ENCODE data around the gene EPHA7. TPM values are rescaled to one million over a fixed set of nuclear protein-coding genes. Genes with fewer than 3 reads are reported as not detected.
A peak's percentile ranks its signal among the peaks of the same experiment; 100 is the strongest.

Gene EPHA7
- total and polyA plus RNA-seq, 2 of the 13 experiments (the other 11 are each of a cell fraction or from before 2014, with no cell fraction given) = not detected

- POLR2A ChIA-PET = no interaction called here
These were observed 18.1 kb upstream of the EPHA7 start for GRCh38 chr6:93437491-93437890.

GRCh38 chr6:93433592-93433991, 14.2 kb upstream of the EPHA7 start:
- H3K27ac ChIP-seq (ENCODE audit: extremely low read length, insufficient read depth, low read length) = no peak overlapping the region
- FAIRE-seq = no peak
- 0% methylated on average over 2 of the region's 2 CpGs for WGBS (ENCODE audit: low lambda C conversion rate)
- H2AFZ ChIP-seq (ENCODE audit: low read length) = no peak overlapping the region
- ChIA-PET CTCF (ENCODE audit: low intra/inter-chr PET ratio, low total read pairs) (no interaction called here), POLR2A (no interaction called here)
- H3K27me3 ChIP-seq (ENCODE audit: control insufficient read depth in 1 of 2, insufficient read depth in 2 of 2, low read length in 2 of 2) = no peaks in the 10 kb centered on the region
- H3K4me2 ChIP-seq (ENCODE audit: low read depth, low read length) = no peak overlapping the region
- no TSS peak for BruUV-seq (replicated peaks)
- in situ Hi-C loops (cut with HindIII; ENCODE audit: extremely low pct_ligation_motif_present, low pct_unique_long_range_greater_than_20kb) (no loop called here), intact Hi-C loops (cut with micrococcal nuclease; ENCODE audit: unreplicated experiment) (no loop called here)
- no peaks in the 10 kb centered on the region for H4K20me1 ChIP-seq (ENCODE audit: insufficient read depth, low read length)
- no peak for DNase-seq (ENCODE audit: low spot score)
- no peaks in the 10 kb centered on the region for H3K4me1 ChIP-seq (ENCODE audit: insufficient read depth, low read length)
- no peaks in the 10 kb centered on the region for H3K79me2 ChIP-seq (ENCODE audit: insufficient read depth, low read length)
- no peak overlapping the region for H3K4me3 ChIP-seq (replicated peaks in 1 of 3; ENCODE audit: insufficient read depth in 1 of 3, low read depth in 2 of 3, low read length in 3 of 3)
- TF ChIP-seq ARHGAP35 (CRISPR knock-in tag; IDR thresholded peaks at IDR 0.05; ENCODE audit: borderline replicate concordance) = no peak
- no peak for TF ChIP-seq ATF2 (CRISPR knock-in tag; IDR thresholded peaks at IDR 0.05)
- no peak for TF ChIP-seq HDAC2 (CRISPR knock-in tag; IDR thresholded peaks at IDR 0.05)
- TF ChIP-seq ZSCAN9 (CRISPR knock-in tag; IDR thresholded peaks at IDR 0.05; ENCODE audit: borderline replicate concordance) = no peak
- no peak for TF ChIP-seq SETDB1 (CRISPR knock-in tag; IDR thresholded peaks at IDR 0.05; ENCODE audit: borderline replicate concordance)
- no peak for TF ChIP-seq KDM6A (CRISPR knock-in tag; IDR thresholded peaks at IDR 0.05; ENCODE audit: low read depth)
- no peaks in the 10 kb centered on the region for H3K36me3 ChIP-seq (replicated peaks in 1 of 2; ENCODE audit: control insufficient read depth in 1 of 2, insufficient read depth in 2 of 2, low read length in 2 of 2)
- H3K9me3 ChIP-seq (ENCODE audit: low read length) = no peaks in the 10 kb centered on the region
- no peak overlapping the region for H3K9ac ChIP-seq (ENCODE audit: insufficient read depth, low read depth, low read length)
- ATAC-seq = no peak

More at GRCh38 chr6:93437491-93437890, 18.1 kb upstream of the EPHA7 start:
- intact Hi-C loops (cut with micrococcal nuclease; ENCODE audit: unreplicated experiment) = no loop called here
- in situ Hi-C loops (cut with HindIII; ENCODE audit: extremely low pct_ligation_motif_present, low pct_unique_long_range_greater_than_20kb) = no loop called here
- no TSS peak for BruUV-seq (replicated peaks)
- no peak for FAIRE-seq
- Histone ChIP-seq H3K9me3 (ENCODE audit: low read length) (no peaks in the 10 kb centered on the region), H3K27ac (ENCODE audit: extremely low read length, insufficient read depth, low read length) (no peak overlapping the region), H3K4me3 (replicated peaks in 1 of 3; ENCODE audit: insufficient read depth in 1 of 3, low read depth in 2 of 3, low read length in 3 of 3) (no peak overlapping the region), H3K4me2 (ENCODE audit: low read depth, low read length) (no peak overlapping the region), H3K79me2 (ENCODE audit: insufficient read depth, low read length) (no peaks in the 10 kb centered on the region), H3K9ac (ENCODE audit: insufficient read depth, low read depth, low read length) (no peak overlapping the region), H4K20me1 (ENCODE audit: insufficient read depth, low read length) (no peaks in the 10 kb centered on the region), H3K4me1 (ENCODE audit: insufficient read depth, low read length) (no peaks in the 10 kb centered on the region), H3K27me3 (ENCODE audit: control insufficient read depth in 1 of 2, insufficient read depth in 2 of 2, low read length in 2 of 2) (no peaks in the 10 kb centered on the region), H3K36me3 (replicated peaks in 1 of 2; ENCODE audit: control insufficient read depth in 1 of 2, insufficient read depth in 2 of 2, low read length in 2 of 2) (no peaks in the 10 kb centered on the region), H2AFZ (ENCODE audit: low read length) (no peak overlapping the region)
- ATAC-seq = no peak
- 39% methylated on average over 2 of the region's 2 CpGs for WGBS (ENCODE audit: low lambda C conversion rate)
- no peak for DNase-seq (ENCODE audit: low spot score)
- peak; percentile 37; the same call in 1 of the 2 replicates for TF ChIP-seq MAFF (IDR thresholded peaks at IDR 0.05; ENCODE audit: low read depth, low read length)
- no peak for TF ChIP-seq ZNF274 (CRISPR knock-in tag; IDR thresholded peaks at IDR 0.05)
- peak; percentile 59 to 76 for TF ChIP-seq MAFK (conservative IDR thresholded peaks at IDR 0.05 in 1 of 2, IDR thresholded peaks at IDR 0.05 in 1 of 2; ENCODE audit: low read length in 2 of 2)
- CTCF ChIA-PET (ENCODE audit: low intra/inter-chr PET ratio, low total read pairs) = no interaction called here
